ENCODE results near the gene PRDM16.

The PRDM16 gene

DNA sequence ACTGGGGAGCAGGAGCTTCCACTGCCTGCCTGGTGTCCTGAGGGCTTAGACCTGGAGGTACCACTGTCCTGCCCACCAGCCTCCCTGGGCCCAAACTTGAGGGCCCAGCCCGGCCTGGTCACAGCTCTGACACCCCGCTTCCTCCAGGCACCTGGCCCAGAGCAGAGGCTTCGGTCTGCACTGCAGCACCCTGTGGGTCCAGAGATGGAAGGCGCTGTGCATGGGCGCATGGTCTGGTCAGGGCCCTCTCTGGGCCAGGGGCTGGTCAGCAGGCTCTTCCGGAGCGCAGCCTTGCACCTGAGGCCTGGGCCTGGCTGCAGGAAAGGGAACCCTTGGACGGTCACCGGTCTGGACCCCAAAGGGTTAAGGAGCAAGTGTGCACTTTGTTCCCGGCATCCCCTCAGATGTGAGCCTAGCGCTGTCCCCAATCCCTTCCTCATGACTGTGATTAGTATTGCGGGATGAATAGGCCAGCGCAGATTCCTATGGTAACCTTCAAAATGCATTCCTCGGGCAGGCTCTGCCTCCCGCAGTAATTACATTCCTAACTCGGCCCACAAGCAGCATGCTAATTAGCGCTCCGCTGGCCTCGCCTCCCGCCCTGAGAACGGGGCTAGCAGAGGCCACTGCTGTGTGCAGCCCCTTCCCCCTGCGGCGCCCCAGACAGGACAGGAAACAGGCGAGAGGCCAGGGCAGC, 36.3 kb downstream of the PRDM16 start:
- H3K9me3 ChIP-seq (replicated peaks; ENCODE audit: insufficient read depth, low read length): no peaks in the 10 kb centered on the region
- H3K4me2 ChIP-seq (ENCODE audit: low read depth, low read length): no peak overlapping the region
- no peak for DNase-seq
- no peaks in the 10 kb centered on the region for H3K36me3 ChIP-seq (replicated peaks; ENCODE audit: insufficient read depth, low read length)
- H3K79me2 ChIP-seq (ENCODE audit: low read length): no peaks in the 10 kb centered on the region
- H2AFZ ChIP-seq (ENCODE audit: low read length): no peak overlapping the region
- no peak overlapping the region for H3K9ac ChIP-seq (ENCODE audit: low read length)
- no peak overlapping the region for H3K27ac ChIP-seq (ENCODE audit: low read length)
- no peaks in the 10 kb centered on the region for H3K9me2 ChIP-seq (replicated peaks; ENCODE audit: insufficient read depth, low read length)
- H3K4me3 ChIP-seq (ENCODE audit: low read length): no peak overlapping the region
- H3K4me1 ChIP-seq (ENCODE audit: low read length): no peaks in the 10 kb centered on the region
- peaks cover 87% of the 10 kb centered on the region for H3K27me3 ChIP-seq (replicated peaks; ENCODE audit: insufficient read depth, low read length)
- no peak for TF ChIP-seq EZH2phosphoT487 (IDR thresholded peaks at IDR 0.05; ENCODE audit: low read length)
- no peak for TF ChIP-seq EZH2 (optimal IDR thresholded peaks at IDR 0.05; ENCODE audit: low read depth, low read length)
- TF ChIP-seq, protein P1, sequence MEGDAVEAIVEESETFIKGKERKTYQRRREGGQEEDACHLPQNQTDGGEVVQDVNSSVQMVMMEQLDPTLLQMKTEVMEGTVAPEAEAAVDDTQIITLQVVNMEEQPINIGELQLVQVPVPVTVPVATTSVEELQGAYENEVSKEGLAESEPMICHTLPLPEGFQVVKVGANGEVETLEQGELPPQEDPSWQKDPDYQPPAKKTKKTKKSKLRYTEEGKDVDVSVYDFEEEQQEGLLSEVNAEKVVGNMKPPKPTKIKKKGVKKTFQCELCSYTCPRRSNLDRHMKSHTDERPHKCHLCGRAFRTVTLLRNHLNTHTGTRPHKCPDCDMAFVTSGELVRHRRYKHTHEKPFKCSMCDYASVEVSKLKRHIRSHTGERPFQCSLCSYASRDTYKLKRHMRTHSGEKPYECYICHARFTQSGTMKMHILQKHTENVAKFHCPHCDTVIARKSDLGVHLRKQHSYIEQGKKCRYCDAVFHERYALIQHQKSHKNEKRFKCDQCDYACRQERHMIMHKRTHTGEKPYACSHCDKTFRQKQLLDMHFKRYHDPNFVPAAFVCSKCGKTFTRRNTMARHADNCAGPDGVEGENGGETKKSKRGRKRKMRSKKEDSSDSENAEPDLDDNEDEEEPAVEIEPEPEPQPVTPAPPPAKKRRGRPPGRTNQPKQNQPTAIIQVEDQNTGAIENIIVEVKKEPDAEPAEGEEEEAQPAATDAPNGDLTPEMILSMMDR (IDR thresholded peaks at IDR 0.05; ENCODE audit: low read length): no peak
- no peaks in the 10 kb centered on the region for H4K20me1 ChIP-seq (ENCODE audit: insufficient read depth, low read length)
- no peaks in the 10 kb centered on the region for H3F3A ChIP-seq (ENCODE audit: insufficient read depth, low read length)

DNA sequence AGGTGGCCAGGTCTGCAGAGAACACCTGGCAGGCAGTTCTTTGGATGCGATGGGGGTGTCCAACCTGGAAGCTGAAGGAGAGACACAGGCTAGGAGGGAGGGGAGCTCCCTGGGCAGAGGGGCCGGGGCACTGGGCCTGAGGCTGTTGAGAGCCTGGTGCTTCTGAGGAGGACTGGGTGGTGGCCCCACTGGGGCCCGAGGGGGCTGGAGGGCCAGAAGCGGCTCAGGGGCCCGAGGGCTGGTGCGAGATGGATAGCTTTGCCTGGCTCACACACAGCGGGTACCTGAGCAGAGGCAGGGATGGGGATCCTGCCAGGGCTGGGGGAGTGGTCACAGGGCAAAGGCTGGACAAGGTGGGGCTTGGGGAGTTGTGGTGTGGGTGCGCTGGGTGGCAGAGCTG, 37.2 kb downstream of the PRDM16 start:
- Histone ChIP-seq H3K4me2 (ENCODE audit: low read depth, low read length) (no peak overlapping the region), H3K79me2 (ENCODE audit: low read length) (no peaks in the 10 kb centered on the region), H2AFZ (ENCODE audit: low read length) (no peak overlapping the region), H3K27me3 (replicated peaks; ENCODE audit: insufficient read depth, low read length) (peaks cover 81% of the 10 kb centered on the region), H3K36me3 (replicated peaks; ENCODE audit: insufficient read depth, low read length) (no peaks in the 10 kb centered on the region), H3K9me2 (replicated peaks; ENCODE audit: insufficient read depth, low read length) (no peaks in the 10 kb centered on the region), H3K27ac (ENCODE audit: low read length) (no peak overlapping the region), H3K9ac (ENCODE audit: low read length) (no peak overlapping the region), H4K20me1 (ENCODE audit: insufficient read depth, low read length) (no peaks in the 10 kb centered on the region), H3K4me3 (ENCODE audit: low read length) (no peak overlapping the region), H3K9me3 (replicated peaks; ENCODE audit: insufficient read depth, low read length) (no peaks in the 10 kb centered on the region), H3K4me1 (ENCODE audit: low read length) (no peaks in the 10 kb centered on the region), H3F3A (ENCODE audit: insufficient read depth, low read length) (no peaks in the 10 kb centered on the region)
- TF ChIP-seq, protein P1 (IDR thresholded peaks at IDR 0.05; ENCODE audit: low read length): no peak
- TF ChIP-seq EZH2 (optimal IDR thresholded peaks at IDR 0.05; ENCODE audit: low read depth, low read length) (no peak), EZH2phosphoT487 (IDR thresholded peaks at IDR 0.05; ENCODE audit: low read length) (no peak)
- no peak for DNase-seq

DNA sequence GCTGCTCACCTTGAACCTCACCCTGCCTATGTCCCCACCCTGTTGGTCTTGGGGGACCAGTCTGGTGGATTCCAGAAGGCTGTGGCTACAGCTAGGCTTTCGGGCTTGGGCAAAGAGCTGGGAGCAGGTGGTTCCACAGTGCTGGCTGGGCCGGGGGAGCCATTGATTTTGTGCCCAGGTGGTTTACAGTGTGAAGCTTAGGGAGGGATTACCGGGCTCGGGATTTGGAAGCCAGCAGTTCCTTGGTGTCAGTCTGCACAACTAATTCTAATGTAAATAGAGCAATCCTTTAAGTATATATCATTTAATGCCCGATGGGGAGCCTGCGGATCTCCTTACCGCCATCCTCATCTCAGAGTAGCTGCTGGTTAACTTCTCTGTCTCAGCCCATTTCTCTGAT, 38.2 kb downstream of the PRDM16 start:
- Histone ChIP-seq H3K27me3 (replicated peaks; ENCODE audit: insufficient read depth, low read length) (peaks cover 78% of the 10 kb centered on the region), H4K20me1 (ENCODE audit: insufficient read depth, low read length) (no peaks in the 10 kb centered on the region), H3K9me2 (replicated peaks; ENCODE audit: insufficient read depth, low read length) (no peaks in the 10 kb centered on the region), H3K4me3 (ENCODE audit: low read length) (no peak overlapping the region), H3K9ac (ENCODE audit: low read length) (no peak overlapping the region), H3K79me2 (ENCODE audit: low read length) (no peaks in the 10 kb centered on the region), H3K27ac (ENCODE audit: low read length) (no peak overlapping the region), H2AFZ (ENCODE audit: low read length) (no peak overlapping the region), H3K36me3 (replicated peaks; ENCODE audit: insufficient read depth, low read length) (no peaks in the 10 kb centered on the region), H3K4me2 (ENCODE audit: low read depth, low read length) (no peak overlapping the region), H3F3A (ENCODE audit: insufficient read depth, low read length) (no peaks in the 10 kb centered on the region), H3K4me1 (ENCODE audit: low read length) (no peaks in the 10 kb centered on the region), H3K9me3 (replicated peaks; ENCODE audit: insufficient read depth, low read length) (no peaks in the 10 kb centered on the region)
- no peak for TF ChIP-seq EZH2 (optimal IDR thresholded peaks at IDR 0.05; ENCODE audit: low read depth, low read length)
- TF ChIP-seq, protein P1 (IDR thresholded peaks at IDR 0.05; ENCODE audit: low read length): no peak
- no peak for TF ChIP-seq EZH2phosphoT487 (IDR thresholded peaks at IDR 0.05; ENCODE audit: low read length)
- no peak for DNase-seq
